Type B pancreatic cell (in vitro differentiated cells): ENCODE data around the gene SECISBP2L. TPM values are rescaled to one million over a fixed set of nuclear protein-coding genes. Genes with fewer than 3 reads are reported as not detected.
"Not testable (repeated sequence)": the region's sequence is repeated elsewhere in the genome, so short reads cannot be mapped to it uniquely, and the experiment has no call there.

Source experiments
- DNase-seq: peaks from one replicate; pipeline ENCODE4 v3.0.0; 2021; ENCODE audit warnings: mixed read lengths; ENCODE audit not compliant: unreplicated experiment; ENCODE audit errors: extremely low spot score
- H3K27ac Mint-ChIP-seq: 2 replicates; pipeline ENCODE4 v1.8.0; 2021; ENCODE audit warnings: mild to moderate bottlenecking, mixed read lengths
- H3K27me3 Mint-ChIP-seq: 2 replicates; pipeline ENCODE4 v1.8.0; 2021; ENCODE audit warnings: mixed read lengths
- H3K36me3 Mint-ChIP-seq: 2 replicates; pipeline ENCODE4 v1.8.0; 2021; ENCODE audit warnings: mixed read lengths
- H3K4me1 Mint-ChIP-seq: one replicate; pipeline ENCODE4 v1.8.0; 2021; ENCODE audit warnings: mixed read lengths; ENCODE audit not compliant: unreplicated experiment
- H3K4me3 Mint-ChIP-seq: 2 replicates; pipeline ENCODE4 v1.8.0; 2021; ENCODE audit warnings: mild to moderate bottlenecking, mixed read lengths
- H3K9me3 Mint-ChIP-seq: 2 replicates; pipeline ENCODE4 v1.8.0; 2021; ENCODE audit warnings: mixed read lengths
- total RNA-seq: library from RNA; stranded (reverse); gene quantifications from 2 replicates; pipeline ENCODE4 v1.2.1, GENCODE V29; 2021; ENCODE audit warnings: low replicate concordance
- TF ChIP-seq, protein P1 (sequence below): fragments of 200-600 bp; sonication (generic); conservative IDR thresholded peaks from 2 replicates; pipeline ENCODE4 v1.5.0; 2021; ENCODE audit warnings: antibody characterized with exemption, mild to moderate bottlenecking

SECISBP2L gene
- total RNA-seq, 1 donor from 2014 or later: 51.9 TPM

DNA sequence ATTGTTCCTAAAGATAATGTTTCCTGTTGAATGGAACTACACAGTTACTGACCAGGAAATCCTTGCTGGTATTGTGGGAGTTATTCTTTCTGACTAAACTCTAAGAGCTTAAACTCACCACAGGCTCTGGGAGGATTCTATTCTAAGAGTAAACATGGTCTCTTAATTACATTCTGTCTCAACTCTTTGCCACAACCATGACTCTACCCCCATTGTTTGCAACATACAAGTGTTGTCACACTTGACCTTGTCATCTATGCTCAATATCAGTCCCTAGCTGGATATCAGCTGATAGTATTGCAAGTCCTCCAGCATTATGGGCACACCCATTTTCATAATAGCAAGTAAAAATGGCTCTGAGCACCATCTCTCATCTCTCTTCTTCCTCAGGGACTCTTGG is 29.6 kb upstream of the SECISBP2L start:
- Mint-ChIP-seq H3K9me3 (no peaks in the 10 kb centered on the region), H3K27ac (no peak overlapping the region), H3K4me1 (no peaks in the 10 kb centered on the region), H3K36me3 (no peaks in the 10 kb centered on the region), H3K27me3 (peaks cover 4% of the 10 kb centered on the region), H3K4me3 (no peak overlapping the region)
- DNase-seq: no peak
- TF ChIP-seq, protein P1, sequence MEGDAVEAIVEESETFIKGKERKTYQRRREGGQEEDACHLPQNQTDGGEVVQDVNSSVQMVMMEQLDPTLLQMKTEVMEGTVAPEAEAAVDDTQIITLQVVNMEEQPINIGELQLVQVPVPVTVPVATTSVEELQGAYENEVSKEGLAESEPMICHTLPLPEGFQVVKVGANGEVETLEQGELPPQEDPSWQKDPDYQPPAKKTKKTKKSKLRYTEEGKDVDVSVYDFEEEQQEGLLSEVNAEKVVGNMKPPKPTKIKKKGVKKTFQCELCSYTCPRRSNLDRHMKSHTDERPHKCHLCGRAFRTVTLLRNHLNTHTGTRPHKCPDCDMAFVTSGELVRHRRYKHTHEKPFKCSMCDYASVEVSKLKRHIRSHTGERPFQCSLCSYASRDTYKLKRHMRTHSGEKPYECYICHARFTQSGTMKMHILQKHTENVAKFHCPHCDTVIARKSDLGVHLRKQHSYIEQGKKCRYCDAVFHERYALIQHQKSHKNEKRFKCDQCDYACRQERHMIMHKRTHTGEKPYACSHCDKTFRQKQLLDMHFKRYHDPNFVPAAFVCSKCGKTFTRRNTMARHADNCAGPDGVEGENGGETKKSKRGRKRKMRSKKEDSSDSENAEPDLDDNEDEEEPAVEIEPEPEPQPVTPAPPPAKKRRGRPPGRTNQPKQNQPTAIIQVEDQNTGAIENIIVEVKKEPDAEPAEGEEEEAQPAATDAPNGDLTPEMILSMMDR: no peak

DNA sequence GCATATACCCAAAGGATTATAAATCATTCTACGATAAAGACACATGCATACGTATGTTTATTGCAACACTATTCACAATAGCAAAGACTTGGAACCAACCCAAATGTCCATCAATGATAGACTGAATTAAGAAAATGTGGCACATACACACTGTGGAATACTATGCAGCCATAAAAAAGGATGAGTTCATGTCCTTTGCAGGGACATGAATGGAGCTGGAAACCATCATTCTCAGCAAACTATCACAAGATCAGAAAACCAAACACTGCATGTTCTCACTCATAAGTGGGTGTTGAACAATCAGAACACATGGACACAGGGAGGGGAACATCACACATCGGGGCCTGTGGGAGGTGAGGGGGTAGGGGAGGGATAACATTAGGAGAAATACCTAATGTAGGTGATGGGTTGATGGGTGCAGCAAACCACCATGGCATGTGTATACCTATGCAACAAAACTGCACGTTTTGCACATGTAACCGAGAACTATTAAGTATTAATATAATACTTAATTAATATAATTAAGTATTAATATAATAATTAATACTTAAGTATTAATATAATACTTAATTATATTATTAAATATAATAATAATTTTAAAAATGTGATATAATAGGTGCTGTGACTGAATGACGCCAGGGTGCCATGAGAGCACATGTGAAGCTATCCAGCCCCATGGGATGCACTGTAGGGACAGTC is 28.5 kb upstream of the SECISBP2L start:
- H3K27ac Mint-ChIP-seq, H3K36me3 Mint-ChIP-seq, H3K27me3 Mint-ChIP-seq, H3K9me3 Mint-ChIP-seq, DNase-seq, H3K4me3 Mint-ChIP-seq, H3K4me1 Mint-ChIP-seq: not testable (repeated sequence)

DNA sequence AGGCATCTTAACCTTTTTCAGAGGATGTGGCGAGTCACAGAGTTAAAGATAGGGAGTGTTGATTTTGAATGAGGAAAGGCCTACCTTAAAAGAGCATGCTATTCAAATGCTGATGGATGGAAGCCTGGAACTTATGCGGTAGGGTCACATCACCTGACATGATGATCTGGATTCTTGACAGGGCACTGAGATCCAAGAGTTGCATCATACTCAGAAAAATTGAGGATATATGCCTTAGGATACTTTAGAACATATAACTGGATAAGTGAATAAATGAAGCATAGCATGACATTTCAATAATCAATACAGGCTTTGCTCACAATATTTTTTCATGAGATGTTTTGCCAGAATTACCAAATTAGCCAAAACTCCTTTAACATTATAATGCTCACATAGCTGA is 20.1 kb upstream of the SECISBP2L start:
- Mint-ChIP-seq H3K4me3 (no peak overlapping the region), H3K9me3 (no peaks in the 10 kb centered on the region), H3K36me3 (no peaks in the 10 kb centered on the region), H3K27me3 (no peaks in the 10 kb centered on the region), H3K27ac (no peak overlapping the region), H3K4me1 (peaks cover under 1% of the 10 kb centered on the region)
- TF ChIP-seq, protein P1: no peak
- DNase-seq: no peak

DNA sequence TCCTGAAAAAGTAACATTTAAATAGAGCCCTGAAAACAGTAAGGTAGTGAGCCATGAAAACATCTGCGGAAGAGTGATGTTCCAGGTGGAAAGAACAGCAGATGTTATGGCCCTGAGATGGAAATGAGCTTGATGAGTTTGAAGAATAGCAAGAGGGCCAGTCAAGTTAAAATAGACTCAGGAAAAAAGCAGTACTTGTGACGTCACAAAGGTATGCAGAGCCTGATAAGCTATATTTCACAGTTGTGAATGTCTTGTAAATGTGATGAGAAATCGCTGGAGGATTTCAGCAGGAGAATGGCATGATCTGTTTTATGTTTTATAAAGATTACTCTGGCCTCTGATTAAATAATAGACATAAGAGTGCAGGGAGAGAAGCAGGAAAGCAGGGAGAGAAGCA is 18.6 kb upstream of the SECISBP2L start:
- H3K27me3 Mint-ChIP-seq: no peaks in the 10 kb centered on the region
- H3K4me1 Mint-ChIP-seq: peaks cover 4% of the 10 kb centered on the region
- H3K36me3 Mint-ChIP-seq: no peaks in the 10 kb centered on the region
- TF ChIP-seq, protein P1: no peak
- H3K9me3 Mint-ChIP-seq: no peaks in the 10 kb centered on the region
- H3K4me3 Mint-ChIP-seq: no peak overlapping the region
- no peak overlapping the region for H3K27ac Mint-ChIP-seq
- no peak for DNase-seq

DNA sequence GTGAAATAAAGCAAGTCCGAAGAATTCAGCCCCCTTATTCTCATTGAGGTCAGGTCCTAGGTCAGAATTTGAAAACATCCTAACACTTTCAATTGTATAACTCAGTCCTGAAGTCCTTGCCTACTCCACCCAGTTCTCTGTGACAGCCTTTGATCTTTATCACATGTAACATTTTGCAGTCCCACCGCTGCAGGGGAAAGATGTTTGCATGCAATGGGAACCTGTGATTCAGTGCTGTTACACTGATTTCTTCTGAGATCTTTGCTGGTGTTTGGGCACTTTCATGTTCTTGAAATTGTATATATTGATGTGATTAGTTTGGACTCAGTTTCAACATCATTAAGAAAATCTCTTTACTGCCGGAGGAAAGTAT is 18.0 kb upstream of the SECISBP2L start:
- TF ChIP-seq, protein P1: no peak
- Mint-ChIP-seq H3K27ac (no peak overlapping the region), H3K4me3 (no peak overlapping the region), H3K27me3 (no peaks in the 10 kb centered on the region), H3K4me1 (peaks cover 4% of the 10 kb centered on the region), H3K36me3 (no peaks in the 10 kb centered on the region), H3K9me3 (no peaks in the 10 kb centered on the region)
- no peak for DNase-seq

DNA sequence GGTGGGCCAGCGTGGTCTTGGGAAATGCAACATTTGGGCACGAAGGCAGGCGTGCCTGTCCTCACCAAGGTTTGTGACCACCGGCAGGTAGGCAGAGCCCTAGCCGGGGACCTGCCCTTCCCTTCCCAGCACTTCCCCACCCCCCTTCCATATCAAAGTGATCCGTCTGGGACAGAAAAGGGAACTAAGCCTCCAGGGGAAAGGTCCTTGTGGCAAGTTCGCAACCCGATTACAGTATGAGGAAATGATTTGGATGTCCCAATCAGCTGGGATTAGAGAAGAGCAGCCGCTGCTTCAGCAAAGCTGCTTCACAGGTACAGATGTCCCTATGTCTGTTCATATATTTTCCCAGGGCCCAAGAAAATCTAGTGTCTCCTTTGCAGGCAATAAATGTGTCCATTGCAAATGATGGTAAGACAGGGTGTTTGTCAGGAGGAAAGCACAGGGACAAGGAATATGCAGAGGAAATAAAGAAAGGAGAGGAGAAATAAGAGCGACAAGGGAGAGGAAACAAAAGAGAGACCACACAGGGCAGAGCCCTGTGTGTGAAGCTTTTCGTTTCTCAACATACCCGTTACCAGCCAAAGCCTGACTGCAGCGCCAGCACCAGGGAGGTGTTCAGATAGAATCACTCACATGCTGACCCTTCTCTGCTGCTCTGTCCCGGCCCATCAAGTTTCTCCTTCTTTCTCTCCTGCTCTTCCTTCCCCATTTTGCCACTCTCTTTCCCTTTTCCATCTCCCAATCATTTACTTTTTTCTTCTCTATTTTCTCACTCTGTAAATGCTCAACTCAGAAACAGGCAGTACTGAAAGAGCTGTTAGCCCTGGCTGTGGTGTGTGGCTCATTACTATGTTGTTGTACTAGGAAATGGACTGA is 17.4 kb upstream of the SECISBP2L start:
- Mint-ChIP-seq H3K9me3 (no peaks in the 10 kb centered on the region), H3K4me3 (no peak overlapping the region), H3K4me1 (peaks cover 4% of the 10 kb centered on the region), H3K36me3 (no peaks in the 10 kb centered on the region), H3K27ac (no peak overlapping the region), H3K27me3 (no peaks in the 10 kb centered on the region)
- no peak for DNase-seq
- TF ChIP-seq, protein P1: no peak
